BJ (cell line): ENCODE data around the gene STXBP1. TPM values are rescaled to one million over a fixed set of nuclear protein-coding genes. Genes with fewer than 3 reads are reported as not detected.

Experiments used
- CTCF ChIA-PET: fragments of 350-600 bp; formaldehyde crosslinking; extraction: SDS; loops from one replicate; lab custom pipeline; 2021; ENCODE audit warnings: antibody characterized with exemption, inconsistent platforms; lab: Yijun Ruan, JAX
- POLR2A ChIA-PET: fragments of 300-600 bp; sonication (Branson Sonifier 250); formaldehyde crosslinking; extraction: SDS; loops from one replicate; lab custom pipeline; 2021; ENCODE audit warnings: antibody characterized with exemption; lab: Charles Lee
- DNase-seq: peaks from one replicate; pipeline ENCODE4 v3.0.0-alpha.2; 2011; ENCODE audit warnings: low read depth
- H3K27me3 ChIP-seq: 2 replicates; pipeline ENCODE4 v1.6.0; 2011; ENCODE audit warnings: low read length; ENCODE audit not compliant: control insufficient read depth, insufficient read depth
- H3K36me3 ChIP-seq: 2 replicates; pipeline ENCODE4 v1.5.1; 2011; ENCODE audit warnings: low read length; ENCODE audit not compliant: control insufficient read depth, insufficient read depth
- H3K4me3 ChIP-seq: 2 replicates; pipeline ENCODE4 v1.5.1; 2011; ENCODE audit warnings: low read depth, mild to moderate bottlenecking, control low read depth, low read length
- polyA plus RNA-seq: library from polyadenylated mRNA; depleted of rRNA; stranded (reverse); fragments of >200 nt; gene quantifications from 2 replicates; pipeline ENCODE4 v1.2.3, GENCODE V29; 2011
- TF ChIP-seq, protein P1 (sequence below): IDR thresholded peaks from 2 replicates; pipeline ENCODE4 v1.5.1; 2011; ENCODE audit warnings: low read depth, mild to moderate bottlenecking, control low read depth, inconsistent platforms, low read length, moderate library complexity; ENCODE audit not compliant: insufficient read depth

Gene STXBP1
- polyA plus RNA-seq, 1 experiment = 18.1 TPM

DNA sequence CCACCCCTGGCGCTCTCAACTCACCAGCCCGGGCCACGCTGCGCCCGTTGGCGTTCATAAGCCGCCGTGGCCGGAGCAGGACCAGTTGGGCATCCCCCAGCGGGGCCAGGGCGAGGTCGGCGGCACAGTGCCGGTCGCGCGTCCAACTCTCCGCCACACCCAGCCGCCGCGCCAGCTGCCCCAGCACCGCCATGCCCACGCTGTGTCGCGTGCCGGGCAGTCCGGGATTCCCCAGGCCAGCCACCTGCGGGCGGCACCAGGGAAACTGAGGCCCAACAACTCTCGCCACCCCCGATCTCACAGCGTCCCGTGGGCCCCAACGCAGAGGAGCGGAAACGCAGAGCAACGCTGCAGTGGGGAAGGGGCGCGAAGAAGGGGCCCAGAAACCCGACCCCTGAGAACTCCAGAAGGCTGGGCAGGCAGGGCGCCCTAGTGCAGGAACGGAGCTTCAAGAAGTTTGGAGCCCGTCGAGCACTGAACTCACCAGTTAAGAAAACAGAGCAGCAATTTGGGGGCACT, 102.9 kb downstream of the STXBP1 start:
- Histone ChIP-seq H3K4me3 (peak overlapping the region; percentile 87), H3K27me3 (no peaks in the 10 kb centered on the region), H3K36me3 (no peaks in the 10 kb centered on the region)
- CTCF ChIA-PET = interaction anchor here (0.9 to 4.6 kb wide), 2 partner anchors 10 to 20 kb away, joined by 4 to 20 read pairs; partner anchors contain the start of gene TOR2A
- no peak for DNase-seq
- TF ChIP-seq, protein P1, sequence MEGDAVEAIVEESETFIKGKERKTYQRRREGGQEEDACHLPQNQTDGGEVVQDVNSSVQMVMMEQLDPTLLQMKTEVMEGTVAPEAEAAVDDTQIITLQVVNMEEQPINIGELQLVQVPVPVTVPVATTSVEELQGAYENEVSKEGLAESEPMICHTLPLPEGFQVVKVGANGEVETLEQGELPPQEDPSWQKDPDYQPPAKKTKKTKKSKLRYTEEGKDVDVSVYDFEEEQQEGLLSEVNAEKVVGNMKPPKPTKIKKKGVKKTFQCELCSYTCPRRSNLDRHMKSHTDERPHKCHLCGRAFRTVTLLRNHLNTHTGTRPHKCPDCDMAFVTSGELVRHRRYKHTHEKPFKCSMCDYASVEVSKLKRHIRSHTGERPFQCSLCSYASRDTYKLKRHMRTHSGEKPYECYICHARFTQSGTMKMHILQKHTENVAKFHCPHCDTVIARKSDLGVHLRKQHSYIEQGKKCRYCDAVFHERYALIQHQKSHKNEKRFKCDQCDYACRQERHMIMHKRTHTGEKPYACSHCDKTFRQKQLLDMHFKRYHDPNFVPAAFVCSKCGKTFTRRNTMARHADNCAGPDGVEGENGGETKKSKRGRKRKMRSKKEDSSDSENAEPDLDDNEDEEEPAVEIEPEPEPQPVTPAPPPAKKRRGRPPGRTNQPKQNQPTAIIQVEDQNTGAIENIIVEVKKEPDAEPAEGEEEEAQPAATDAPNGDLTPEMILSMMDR = no peak
- POLR2A ChIA-PET = no interaction called here

DNA sequence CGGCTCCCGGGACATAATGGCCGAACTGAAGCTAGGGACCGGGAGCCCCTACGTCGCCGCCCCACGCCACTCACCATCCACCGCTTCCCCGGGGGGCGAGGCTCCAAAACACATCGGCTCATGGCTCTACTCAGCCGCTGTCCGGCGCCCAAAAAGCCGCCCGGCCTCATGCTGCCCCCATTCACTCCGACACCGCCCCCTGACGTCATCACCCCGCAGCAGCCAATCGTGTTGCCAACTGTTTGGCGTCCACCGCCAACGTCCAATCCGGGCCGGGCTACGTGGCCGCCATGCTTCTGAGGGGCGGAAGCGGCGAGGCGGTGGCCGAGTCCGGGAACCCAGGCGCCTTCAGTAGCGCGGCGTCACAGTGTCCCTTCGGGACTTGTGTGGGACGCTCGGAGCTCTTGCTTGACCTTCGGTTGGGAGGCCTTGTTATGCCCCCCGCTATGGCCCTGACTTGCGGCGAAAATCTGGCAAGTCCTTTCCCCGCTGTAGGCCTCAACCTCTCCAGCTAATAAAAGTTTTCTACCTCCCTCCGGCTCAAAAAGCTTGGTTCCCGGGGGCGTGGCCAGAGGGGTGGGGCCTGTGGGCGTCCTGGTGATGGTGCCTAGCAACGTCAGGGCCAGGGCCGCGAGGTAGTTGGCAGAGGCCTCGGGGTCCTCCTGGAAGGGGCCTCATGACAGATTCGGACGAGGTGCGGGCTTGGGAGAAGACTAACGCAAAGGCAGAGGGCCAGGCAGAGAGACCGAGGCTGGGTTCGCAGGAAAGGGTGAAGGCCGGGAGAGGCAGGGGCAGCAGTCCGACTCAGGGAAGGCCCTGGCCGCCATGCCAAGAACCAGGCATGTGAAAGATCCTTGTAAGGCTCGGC, 103.6 kb downstream of the STXBP1 start, which contains the start of the genes PTRH1 and TTC16:
Gene PTRH1 (minus strand): TSS at position 194 of the 868 bp plus-strand sequence. CDS start 24 bp downstream, at position 170.
Gene TTC16 (plus strand): TSS at position 610 of the 868 bp plus-strand sequence. CDS start 67 bp downstream, at position 677.
- Histone ChIP-seq H3K27me3 (no peaks in the 10 kb centered on the region), H3K36me3 (no peaks in the 10 kb centered on the region), H3K4me3 (peak within 1 kb of the TSS; percentile 87)
- TF ChIP-seq, protein P1 = no peak
- POLR2A ChIA-PET = interaction anchor here (0.6 kb wide), 1 partner anchor 132 kb away, joined by 4 read pairs; no protein-coding TSS in a partner anchor
- CTCF ChIA-PET = interaction anchor here (0.6 to 4.6 kb wide), 4 partner anchors 11 to 140 kb away, joined by 3 to 20 read pairs (median 4); partner anchors contain the start of gene TOR2A
- peak; percentile 65 for DNase-seq

DNA sequence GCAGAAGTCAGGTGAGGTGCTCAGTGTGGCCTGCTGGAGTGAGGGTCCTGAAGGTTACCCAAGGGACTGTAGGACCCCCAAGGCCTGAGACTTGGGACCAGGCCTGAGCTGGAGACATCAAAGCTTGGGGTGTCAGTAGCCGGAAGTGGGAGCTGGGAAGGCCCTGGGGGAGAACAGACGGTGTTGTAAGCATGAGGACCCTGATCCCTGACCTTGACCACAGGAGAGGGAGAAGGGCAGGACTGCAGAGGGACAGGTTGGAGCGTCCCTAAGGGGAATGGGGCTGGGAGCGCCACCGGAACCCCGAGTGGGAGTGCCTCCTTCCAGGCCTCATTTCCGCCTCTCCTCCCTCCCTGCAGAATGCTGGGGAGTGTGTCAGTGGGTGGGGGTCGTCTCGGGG, 104.3 kb downstream of the STXBP1 start:
- no peaks in the 10 kb centered on the region for H3K27me3 ChIP-seq
- ChIA-PET CTCF (interaction anchor here (0.6 to 4.6 kb wide), 5 partner anchors 17 to 139 kb away, joined by 3 to 20 read pairs (median 3); partner anchors contain the start of gene TOR2A), POLR2A (interaction anchor here (0.6 kb wide), 1 partner anchor 132 kb away, joined by 4 read pairs; no protein-coding TSS in a partner anchor)
- TF ChIP-seq, protein P1 = no peak
- H3K36me3 ChIP-seq = no peaks in the 10 kb centered on the region
- no peak for DNase-seq
- H3K4me3 ChIP-seq = peak overlapping the region; percentile 87

DNA sequence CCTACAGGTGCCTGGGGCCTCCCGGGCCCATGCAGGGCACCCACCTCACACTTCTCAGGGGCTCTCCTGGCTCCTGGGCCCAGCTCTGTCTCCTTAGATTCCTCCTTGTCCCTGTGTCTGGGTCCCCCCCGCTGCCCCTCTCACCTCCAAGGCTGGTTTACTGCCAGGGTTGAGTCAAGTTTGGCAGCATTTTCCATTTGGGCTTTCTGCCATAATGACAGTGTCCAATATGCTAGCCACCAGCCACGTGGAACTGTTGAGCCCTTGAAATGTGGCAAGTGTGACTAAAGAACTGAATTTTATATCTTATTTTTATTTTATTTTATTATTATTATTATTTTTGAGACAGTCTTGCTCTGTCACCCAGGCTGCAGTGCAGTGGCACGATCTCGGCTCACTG, 105.7 kb downstream of the STXBP1 start:
- Histone ChIP-seq H3K4me3 (no peak overlapping the region), H3K36me3 (no peaks in the 10 kb centered on the region), H3K27me3 (no peaks in the 10 kb centered on the region)
- TF ChIP-seq, protein P1 = no peak
- ChIA-PET CTCF (interaction anchor here (1.7 to 1.9 kb wide), 2 partner anchors 15 to 17 kb away, joined by 4 to 6 read pairs; partner anchors contain the start of gene TOR2A), POLR2A (no interaction called here)
- DNase-seq = no peak
